Lower leg skin (tissue), 4 donors: ENCODE measurements around the gene RAD18. TPM values are rescaled to one million over a fixed set of nuclear protein-coding genes. Genes with fewer than 3 reads are reported as not detected.

Experiments
- DNase-seq, 2 donors: peaks; one replicate each; pipeline ENCODE4 v3.0.0-alpha.2; 2019; ENCODE audit warnings: low spot score in 2 of 2
- H3K4me3 ChIP-seq: fragments of 200-600 bp; sonication (generic); 2 replicates; pipeline ENCODE4 v1.5.1; 2017; ENCODE audit warnings: mild to moderate bottlenecking, low read depth; ENCODE audit not compliant: poor library complexity, severe bottlenecking
- POLR2A ChIP-seq, 2 donors: fragments of 450-650 bp; IDR thresholded peaks; one replicate each; pipeline ENCODE4 v1.6.1; 2016 to 2017; ENCODE audit warnings: antibody characterized with exemption in 2 of 2, mild to moderate bottlenecking in 1 of 2, moderate library complexity in 1 of 2
- WGBS, 2 donors: methylation state at CpG; one replicate each; pipeline ENCODE4 v1.1.5; 2018; 5-methylcytosine and 5-hydroxymethylcytosine counted together
- intact Hi-C: fragments of 100-400 bp; cut with DNase I; formaldehyde crosslinking; loops from one replicate; pipeline ENCODE4 v1.15.0; 2023; ENCODE audit warnings: low total_unique reads
- total RNA-seq, 4 donors: library from RNA; depleted of rRNA; stranded (reverse); fragments of >200 nt; gene quantifications; one replicate each; pipeline ENCODE4 v1.1.0, GENCODE V29; 2016
- TF ChIP-seq, protein P1 (sequence below), 3 donors: fragments of 450-650 bp; IDR thresholded peaks; one replicate each; pipeline ENCODE4 v1.5.1; 2016; ENCODE audit warnings: antibody characterized with exemption in 3 of 3, mild to moderate bottlenecking in 3 of 3, moderate library complexity in 2 of 3

RAD18 gene
- total RNA-seq, 4 donors from 2014 or later: 6.5 to 14.7 (median 9.2) TPM

DNA sequence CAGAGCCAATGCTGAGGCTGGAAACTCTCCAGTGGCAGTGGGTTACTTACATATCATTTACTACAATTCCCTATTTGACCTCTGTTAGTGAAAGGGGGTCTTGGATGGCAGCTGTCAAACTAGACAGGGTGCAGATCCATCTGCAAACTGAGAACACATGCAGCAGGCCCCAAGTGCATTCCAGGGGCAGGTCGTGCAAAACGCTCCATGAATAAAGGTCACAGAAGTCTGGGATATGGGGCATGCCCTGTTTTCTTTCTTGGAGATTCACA is 25.0 kb upstream of the RAD18 start:
- intact Hi-C loops: loop anchor here (5.0 to 10.0 kb wide), 2 partner anchors 86 to 314 kb away; no protein-coding TSS in a partner anchor
- DNase-seq: peak in 1 of 2 donors; percentile 48
- 49 to 60% methylated on average over 2 of the region's 2 CpGs for WGBS, 2 donors
- no peak for TF ChIP-seq POLR2A (IDR thresholded peaks at IDR 0.05)
- TF ChIP-seq, protein P1, sequence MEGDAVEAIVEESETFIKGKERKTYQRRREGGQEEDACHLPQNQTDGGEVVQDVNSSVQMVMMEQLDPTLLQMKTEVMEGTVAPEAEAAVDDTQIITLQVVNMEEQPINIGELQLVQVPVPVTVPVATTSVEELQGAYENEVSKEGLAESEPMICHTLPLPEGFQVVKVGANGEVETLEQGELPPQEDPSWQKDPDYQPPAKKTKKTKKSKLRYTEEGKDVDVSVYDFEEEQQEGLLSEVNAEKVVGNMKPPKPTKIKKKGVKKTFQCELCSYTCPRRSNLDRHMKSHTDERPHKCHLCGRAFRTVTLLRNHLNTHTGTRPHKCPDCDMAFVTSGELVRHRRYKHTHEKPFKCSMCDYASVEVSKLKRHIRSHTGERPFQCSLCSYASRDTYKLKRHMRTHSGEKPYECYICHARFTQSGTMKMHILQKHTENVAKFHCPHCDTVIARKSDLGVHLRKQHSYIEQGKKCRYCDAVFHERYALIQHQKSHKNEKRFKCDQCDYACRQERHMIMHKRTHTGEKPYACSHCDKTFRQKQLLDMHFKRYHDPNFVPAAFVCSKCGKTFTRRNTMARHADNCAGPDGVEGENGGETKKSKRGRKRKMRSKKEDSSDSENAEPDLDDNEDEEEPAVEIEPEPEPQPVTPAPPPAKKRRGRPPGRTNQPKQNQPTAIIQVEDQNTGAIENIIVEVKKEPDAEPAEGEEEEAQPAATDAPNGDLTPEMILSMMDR (IDR thresholded peaks at IDR 0.05): no peak
- H3K4me3 ChIP-seq: no peak overlapping the region

DNA sequence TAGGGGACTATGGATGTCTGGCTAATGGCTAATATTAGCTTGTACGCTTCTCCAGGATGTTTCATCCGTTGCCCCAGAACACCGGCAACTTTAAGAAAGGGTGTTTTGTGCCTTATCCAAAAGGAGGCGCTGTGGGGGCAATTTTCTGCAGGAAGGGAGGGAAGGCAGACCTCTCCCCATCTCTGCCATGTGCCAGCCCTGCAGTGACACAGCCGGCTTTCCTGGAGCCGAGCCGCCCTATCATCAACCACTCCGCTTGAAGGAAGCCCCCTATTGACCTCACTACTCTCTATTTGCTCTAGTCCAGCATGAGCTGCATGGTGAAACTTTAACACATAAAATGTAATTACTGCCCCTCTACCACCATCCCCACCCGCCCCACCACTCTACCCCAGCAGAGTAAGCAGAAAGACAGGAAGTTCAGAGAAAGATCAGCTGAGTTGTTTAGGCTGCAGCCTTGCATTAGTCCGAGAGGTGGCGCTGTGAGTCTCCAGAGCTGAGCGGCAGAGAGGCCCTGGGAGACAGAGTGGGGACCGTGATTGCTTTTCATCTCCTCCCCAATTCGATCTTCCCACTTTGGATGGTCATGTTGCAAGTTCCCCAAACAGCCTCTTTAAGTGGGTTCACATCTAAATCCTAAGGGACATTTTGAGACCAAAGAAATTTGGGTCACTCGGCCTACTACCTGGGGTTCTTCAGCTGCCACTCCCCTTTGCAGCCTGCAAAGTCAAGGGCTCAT is 24.5 kb upstream of the RAD18 start:
- intact Hi-C loops: loop anchor here (5.0 to 10.0 kb wide), 2 partner anchors 87 to 314 kb away; no protein-coding TSS in a partner anchor
- peak; percentile 59 to 95 for DNase-seq
- TF ChIP-seq, protein P1 (IDR thresholded peaks at IDR 0.05): peak in 1 of 3 donors; percentile 54
- TF ChIP-seq POLR2A (IDR thresholded peaks at IDR 0.05): no peak
- no peak overlapping the region for H3K4me3 ChIP-seq
- 37 to 46% methylated on average over 15 of the region's 15 CpGs for whole genome bisulfite sequencing, 2 donors

DNA sequence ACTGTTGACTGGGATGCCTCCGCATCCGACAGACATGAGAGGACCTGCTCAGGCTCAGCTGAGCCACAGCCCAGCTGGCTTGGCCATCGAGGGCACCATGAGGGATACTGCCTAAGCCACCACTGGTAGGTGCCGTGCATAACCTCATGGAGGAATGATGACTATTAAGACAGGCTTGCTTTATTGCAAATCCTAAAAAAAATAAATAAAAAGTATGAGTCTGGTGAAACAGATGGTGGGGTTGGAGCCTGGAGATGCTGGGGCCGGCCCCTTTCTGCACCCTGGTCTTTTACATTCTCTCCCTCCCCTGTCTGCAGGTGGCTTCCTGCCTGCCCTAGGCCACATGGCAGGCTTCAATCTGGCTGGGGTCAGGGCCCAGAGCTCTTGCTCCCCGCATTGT is 24.0 kb upstream of the RAD18 start:
- intact Hi-C loops: loop anchor here (5.0 to 10.0 kb wide), 2 partner anchors 88 to 315 kb away; no protein-coding TSS in a partner anchor
- 79 to 82% methylated on average over 6 of the region's 6 CpGs for WGBS, 2 donors
- no peak overlapping the region for H3K4me3 ChIP-seq
- DNase-seq: peak in 1 of 2 donors; percentile 54
- TF ChIP-seq, protein P1 (IDR thresholded peaks at IDR 0.05): no peak
- TF ChIP-seq POLR2A (IDR thresholded peaks at IDR 0.05): no peak

DNA sequence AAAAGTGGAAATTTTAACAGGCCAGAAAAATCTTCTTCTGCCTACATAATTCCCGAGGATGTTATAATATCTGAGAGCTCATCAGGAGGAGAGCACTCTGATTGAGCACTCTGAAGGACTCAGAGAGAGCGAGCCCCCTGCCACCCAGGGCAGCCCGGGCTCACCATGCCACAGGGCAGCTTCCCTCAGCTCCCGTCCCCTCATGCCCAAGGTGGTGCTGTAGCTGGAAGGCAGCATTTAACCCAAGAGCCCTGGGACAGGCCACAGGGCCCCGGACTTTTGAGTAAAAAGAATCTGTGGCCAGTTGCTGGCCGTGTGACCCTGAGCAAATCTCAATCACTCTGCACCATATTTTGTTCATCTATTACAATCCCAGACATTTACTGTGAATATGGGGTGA is 23.5 kb upstream of the RAD18 start:
- intact Hi-C loops: loop anchor here (5.0 to 10.0 kb wide), 2 partner anchors 88 to 316 kb away; no protein-coding TSS in a partner anchor

DNA sequence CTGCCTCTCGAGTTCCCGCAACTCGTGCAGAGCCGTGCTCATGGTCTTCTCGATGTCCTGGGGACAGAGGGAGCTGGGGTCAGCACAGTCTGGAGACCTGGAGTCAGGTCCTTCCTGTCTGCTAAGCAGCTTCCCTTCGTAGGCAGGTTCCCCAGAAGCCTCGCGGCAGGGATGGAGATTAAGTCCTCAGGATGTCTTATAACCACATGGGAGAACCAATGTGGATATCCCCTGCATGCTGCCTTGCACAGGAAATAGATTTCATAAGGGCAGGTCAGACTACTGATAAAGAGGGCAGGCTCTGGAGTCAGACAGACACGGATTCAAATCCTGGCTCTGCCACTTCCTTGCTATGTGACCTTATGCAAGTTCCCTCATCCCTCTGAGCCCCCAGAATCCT is 22.6 kb upstream of the RAD18 start:
- intact Hi-C loops: loop anchor here (5.0 to 10.0 kb wide), 2 partner anchors 89 to 316 kb away; no protein-coding TSS in a partner anchor
- 89 to 93% methylated on average over 9 of the region's 9 CpGs for WGBS, 2 donors
- peak in 1 of 2 donors; percentile 74 for DNase-seq
- no peak overlapping the region for H3K4me3 ChIP-seq
- TF ChIP-seq, protein P1 (IDR thresholded peaks at IDR 0.05): no peak
- no peak for TF ChIP-seq POLR2A (IDR thresholded peaks at IDR 0.05)

More for the DNA sequence above, 23.5 kb upstream of the RAD18 start:
- no peak overlapping the region for H3K4me3 ChIP-seq
- 91 to 92% methylated on average over 6 of the region's 6 CpGs for WGBS, 2 donors
- TF ChIP-seq POLR2A (IDR thresholded peaks at IDR 0.05): no peak
- TF ChIP-seq, protein P1 (IDR thresholded peaks at IDR 0.05): no peak
- peak in 1 of 2 donors; percentile 68 for DNase-seq
